K562 (cell line): Measurements from ENCODE around the gene KRT24. TPM values are rescaled to one million over a fixed set of nuclear protein-coding genes. Genes with fewer than 3 reads are reported as not detected.

Source experiments
- ATAC-seq: fragments of 200-7000 bp; cut with Tn5 transposase; 3 replicates; pipeline ENCODE4 v1.9.1; 2020; ENCODE audit warnings: moderate library complexity
- BruUV-seq: library from RNA; stranded (reverse); fragments of 400-500 nt; replicated peaks from 2 replicates; lab custom pipeline; 2021; lab: Mats Ljungman, UMichigan
- CTCF ChIA-PET: fragments of 300-600 bp; formaldehyde crosslinking; extraction: SDS; loops from one replicate; lab custom pipeline; 2021; ENCODE audit warnings: low intra/inter-chr PET ratio; lab: Yijun Ruan, JAX
- POLR2A ChIA-PET: fragments of 300-600, 350-650 bp; sonication (Branson Sonifier 250); formaldehyde crosslinking; extraction: SDS; loops from one replicate; lab custom pipeline; 2021; ENCODE audit warnings: antibody characterized with exemption, inconsistent platforms; lab: Yijun Ruan, JAX
- DNase-seq, 4 experiments: peaks; one replicate each; pipeline versions ENCODE4 v3.0.0 to v3.0.0-alpha.2; 2011 to 2018; ENCODE audit warnings: low spot score in 3 of 4, mixed read lengths in 3 of 4; ENCODE audit errors: extremely low read depth in 1 of 4
- FAIRE-seq: peaks from 2 replicates; lab custom pipeline; 2011; peaks lifted over from hg19 to GRCh38; lab: Jason Lieb, UNC
- H2AFZ ChIP-seq: 2 replicates; pipeline ENCODE4 v1.6.0; 2011; ENCODE audit warnings: low read depth, low read length, control low read depth, inconsistent platforms
- H3K27ac ChIP-seq: fragments of 200-600 bp; 3 replicates; pipeline ENCODE4 v1.8.0; 2011; ENCODE audit warnings: low read depth, mild to moderate bottlenecking, control low read depth, inconsistent platforms, low read length, moderate library complexity, mixed read lengths; ENCODE audit errors: extremely low read depth
- H3K27me3 ChIP-seq, 2 experiments: fragments of 300-600 bp in 1 of 2; 2 replicates in 1 of 2; 3 replicates in 1 of 2; pipeline versions ENCODE4 v1.6.0 to v1.8.0; 2011; ENCODE audit warnings: inconsistent platforms in 2 of 2, low read length in 2 of 2, mild to moderate bottlenecking in 1 of 2, mixed read lengths in 1 of 2, moderate library complexity in 1 of 2; ENCODE audit not compliant: control insufficient read depth in 2 of 2, insufficient read depth in 2 of 2
- H3K36me3 ChIP-seq: fragments of 300-600 bp; 3 replicates; pipeline ENCODE4 v1.8.0; 2011; ENCODE audit warnings: mild to moderate bottlenecking, low read length, inconsistent platforms; ENCODE audit not compliant: control insufficient read depth, insufficient read depth
- H3K4me1 ChIP-seq, 2 experiments: fragments of 200-600 bp in 1 of 2; replicated peaks in 1 of 2; 2 replicates in 1 of 2; 3 replicates in 1 of 2; pipeline versions ENCODE4 v1.5.1 to v1.8.0; 2011; ENCODE audit warnings: inconsistent platforms in 2 of 2, low read length in 2 of 2, mild to moderate bottlenecking in 1 of 2, mixed read lengths in 1 of 2, moderate library complexity in 1 of 2; ENCODE audit not compliant: control insufficient read depth in 2 of 2, insufficient read depth in 2 of 2
- H3K4me2 ChIP-seq: 2 replicates; pipeline ENCODE4 v1.6.1; 2011; ENCODE audit warnings: low read length, control low read depth, inconsistent platforms, mixed read lengths; ENCODE audit not compliant: insufficient read depth
- H3K4me3 ChIP-seq: fragments of 200-600 bp; sonication (generic), shearing (Covaris generic); 2 replicates; pipeline ENCODE4 v1.5.1; 2016; ENCODE audit warnings: control low read depth, inconsistent platforms
- H3K79me2 ChIP-seq: fragments of 200-600 bp; 3 replicates; pipeline ENCODE4 v1.8.0; 2011; ENCODE audit warnings: low read length, inconsistent platforms; ENCODE audit not compliant: control insufficient read depth, insufficient read depth
- H3K9ac ChIP-seq, 2 experiments: 2 replicates each; pipeline versions ENCODE4 v1.6.0 to v1.6.1; 2011; ENCODE audit warnings: low read depth in 2 of 2, low read length in 2 of 2, control low read depth in 1 of 2, inconsistent platforms in 1 of 2, mild to moderate bottlenecking in 1 of 2, mixed read lengths in 1 of 2; ENCODE audit not compliant: insufficient read depth in 1 of 2
- H3K9me1 ChIP-seq: one replicate; pipeline ENCODE4 v1.6.0; 2011; ENCODE audit warnings: inconsistent platforms, mild to moderate bottlenecking, low read length, moderate library complexity; ENCODE audit not compliant: control insufficient read depth, insufficient read depth
- H3K9me3 ChIP-seq: replicated peaks from 2 replicates; pipeline ENCODE4 v1.5.1; 2011; ENCODE audit warnings: low read depth, low read length, inconsistent platforms; ENCODE audit not compliant: control insufficient read depth, insufficient read depth
- H4K20me1 ChIP-seq: replicated peaks from 2 replicates; pipeline ENCODE4 v1.6.1; 2011; ENCODE audit warnings: low read length, inconsistent platforms, mixed read lengths; ENCODE audit not compliant: control insufficient read depth, insufficient read depth
- NFRKB ChIP-seq: fragments of 450-650 bp; IDR thresholded peaks from 2 replicates; pipeline ENCODE4 v1.6.1; 2016; ENCODE audit warnings: low read depth
- PHB ChIP-seq: fragments of 250-450 bp; sonication (Bioruptor Pico); IDR thresholded peaks from 2 replicates; pipeline ENCODE4 v1.5.0; 2021
- POLR2H ChIP-seq: IDR thresholded peaks from 2 replicates; pipeline ENCODE4 v1.6.1; 2016; ENCODE audit warnings: missing genetic modification characterization, low read depth, mild to moderate bottlenecking, control low read depth, missing compliant biosample characterization, moderate library complexity
- RB1 ChIP-seq: fragments of 450-650 bp; IDR thresholded peaks from 2 replicates; pipeline ENCODE4 v1.6.1; 2017; ENCODE audit warnings: low read depth, mild to moderate bottlenecking
- RBM17 ChIP-seq: fragments of 200-400 bp; formaldehyde crosslinking; IDR thresholded peaks from 2 replicates; pipeline ENCODE4 v1.6.1; 2017; ENCODE audit warnings: low read depth, mild to moderate bottlenecking, low read length, borderline replicate concordance
- WHSC1 ChIP-seq: IDR thresholded peaks from one replicate; pipeline ENCODE4 v1.6.1; 2012; ENCODE audit warnings: low read length, control low read depth, inconsistent platforms
- ZNF217 ChIP-seq: sonication (generic); formaldehyde crosslinking; IDR thresholded peaks from 2 replicates; pipeline ENCODE4 v1.8.0; 2022; ENCODE audit warnings: mild to moderate bottlenecking, missing genetic modification reagents
- ZNF766 ChIP-seq: fragments of 200-800 bp; sonication (Bioruptor generic); conservative IDR thresholded peaks from 2 replicates; pipeline ENCODE4 v1.6.1; 2016; ENCODE audit warnings: missing genetic modification characterization, missing compliant biosample characterization
- ZNF785 ChIP-seq: fragments of 250-450 bp; sonication (Bioruptor Pico); IDR thresholded peaks from 2 replicates; pipeline ENCODE4 v1.4.0; 2020; ENCODE audit warnings: mild to moderate bottlenecking
- WGBS: fragments of 100-300 bp; shearing (Covaris generic); methylation state at CpG from one replicate; pipeline ENCODE4 v1.1.6; 2016; ENCODE audit warnings: low coverage, mixed read lengths; ENCODE audit not compliant: insufficient coverage; ENCODE audit errors: missing lambda C conversion rate; 5-methylcytosine and 5-hydroxymethylcytosine counted together
- in situ Hi-C: fragments of 300-500 bp; cut with MboI; formaldehyde crosslinking; loops from 4 replicates; pipeline ENCODE4 v1.15.0; 2018; ENCODE audit warnings: inconsistent platforms, mixed read lengths
- intact Hi-C: fragments of 100-400 bp; cut with micrococcal nuclease; formaldehyde crosslinking; loops from 2 replicates; pipeline ENCODE4 v1.14.2; 2022
- polyA plus RNA-seq, 8 experiments: library from polyadenylated mRNA; depleted of rRNA in 4 of 8; stranded (reverse) in 5 of 8; unstranded in 3 of 8; fragments of >200 nt; fragmentation: Nextera tagmentation in 2 of 8; fragmentation: Illumina TruSeq in 1 of 8; extraction: Ambion mirVana in 2 of 8; extraction: Trizol in 1 of 8; gene quantifications; 2 replicates each; pipeline versions ENCODE4 v1.2.1 to v1.2.3, GENCODE V29; 2011 to 2014; ENCODE audit warnings: inconsistent platforms in 1 of 8, missing spikeins in 1 of 8
- total RNA-seq, 7 experiments: library from RNA; depleted of rRNA in 6 of 7; stranded (reverse); fragments of >200 nt in 6 of 7; fragmentation: Illumina TruSeq in 2 of 7; extraction: Trizol in 2 of 7; gene quantifications; 2 replicates each; pipeline versions ENCODE4 v1.2.1 to v1.2.3, GENCODE V29; 2011 to 2021; ENCODE audit warnings: low replicate concordance in 1 of 7

KRT24 gene
- total and polyA plus RNA-seq, 9 of the 15 experiments (the other 6 are each of a cell fraction or from before 2014, with no cell fraction given): not detected

GRCh38 chr17:40687106-40687505 lies 16.4 kb downstream of the KRT24 start:
- no peaks in the 10 kb centered on the region for H3K9me3 ChIP-seq
- ChIA-PET POLR2A (interaction anchor here (0.9 to 1.8 kb wide), 2 partner anchors 10 to 21 kb away, joined by 3 to 6 read pairs; partner anchors contain the start of gene KRT222), CTCF (no interaction called here)
- FAIRE-seq: no peak
- H3K27me3 ChIP-seq: peaks cover 9 to 21% of the 10 kb centered on the region in 2 experiments; a peak in 4 of 5 replicates
- no peaks in the 10 kb centered on the region for H4K20me1 ChIP-seq
- no peaks in the 10 kb centered on the region for H3K9me1 ChIP-seq
- H3K9ac ChIP-seq: no peak overlapping the region
- no peak overlapping the region for H3K27ac ChIP-seq
- no TSS peak for BruUV-seq
- H3K79me2 ChIP-seq: no peaks in the 10 kb centered on the region
- no peak for DNase-seq
- TF ChIP-seq ZNF217 (no peak), WHSC1 (no peak), ZNF785 (CRISPR knock-in tag) (no peak), RB1 (no peak), PHB (CRISPR knock-in tag) (no peak)
- WGBS: 22% methylated on average over 5 of the region's 5 CpGs
- ATAC-seq: no peak
- H2AFZ ChIP-seq: no peak overlapping the region
- no peaks in the 10 kb centered on the region for H3K4me1 ChIP-seq
- H3K4me3 ChIP-seq: no peak overlapping the region
- H3K36me3 ChIP-seq: no peaks in the 10 kb centered on the region
- intact Hi-C loops: no loop called here
- in situ Hi-C loops: no loop called here
- H3K4me2 ChIP-seq: no peak overlapping the region

GRCh38 chr17:40686192-40686591 lies 17.4 kb downstream of the KRT24 start:
- intact Hi-C loops: no loop called here
- H3K4me2 ChIP-seq: no peak overlapping the region
- H3K79me2 ChIP-seq: no peaks in the 10 kb centered on the region
- FAIRE-seq (no peak), DNase-seq (no peak), ATAC-seq (no peak)
- no peaks in the 10 kb centered on the region for H3K9me1 ChIP-seq
- H3K36me3 ChIP-seq: no peaks in the 10 kb centered on the region
- no peaks in the 10 kb centered on the region for H3K4me1 ChIP-seq
- peaks cover 9 to 21% of the 10 kb centered on the region in 2 experiments; a peak in 4 of 5 replicates for H3K27me3 ChIP-seq
- no peaks in the 10 kb centered on the region for H3K9me3 ChIP-seq
- H2AFZ ChIP-seq: no peak overlapping the region
- H3K4me3 ChIP-seq: no peak overlapping the region
- ChIA-PET CTCF (no interaction called here), POLR2A (interaction anchor here (0.9 to 1.8 kb wide), 2 partner anchors 11 to 20 kb away, joined by 3 to 6 read pairs; partner anchors contain the start of gene KRT222)
- WGBS: 3% methylated on average over 4 of the region's 4 CpGs
- H4K20me1 ChIP-seq: no peaks in the 10 kb centered on the region
- BruUV-seq: no TSS peak
- in situ Hi-C loops: no loop called here
- H3K9ac ChIP-seq: no peak overlapping the region
- H3K27ac ChIP-seq: no peak overlapping the region
- TF ChIP-seq ZNF766 (CRISPR knock-in tag): no peak
- no peak for TF ChIP-seq RBM17
- no peak for TF ChIP-seq POLR2H (tag)
- TF ChIP-seq NFRKB: no peak
